Activated CD8-positive, alpha-beta memory T cell treated with anti-CD3 and anti-CD28 coated beads, Interleukin-2, amount 50 U/mL, for 1 hour (primary cell): ENCODE measurements around the gene RAP1A.

Experiments used
- DNase-seq: peaks from one replicate; pipeline ENCODE4 v3.0.0-alpha.2; 2020; ENCODE audit errors: extremely low read depth

Gene RAP1A

DNA sequence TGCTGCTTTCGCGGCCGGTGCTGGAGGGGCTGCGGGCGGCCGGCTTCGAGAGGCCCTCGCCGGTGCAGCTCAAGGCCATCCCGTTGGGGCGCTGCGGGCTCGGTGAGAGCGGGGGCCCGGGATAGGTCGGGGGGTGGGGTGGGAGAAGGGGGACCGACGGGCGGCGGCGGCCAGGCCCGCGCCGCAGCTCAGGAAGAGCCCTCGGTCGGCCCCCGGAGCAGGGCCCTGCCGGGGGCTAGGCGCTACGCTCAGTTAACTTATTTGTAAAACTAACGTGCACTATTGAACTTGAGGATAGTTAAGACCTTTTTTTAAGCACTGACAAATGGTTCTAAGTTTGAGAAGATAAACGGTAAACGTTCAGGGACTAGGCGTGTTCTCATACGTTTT, 136.5 kb downstream of the RAP1A start:
- DNase-seq: no peak

DNA sequence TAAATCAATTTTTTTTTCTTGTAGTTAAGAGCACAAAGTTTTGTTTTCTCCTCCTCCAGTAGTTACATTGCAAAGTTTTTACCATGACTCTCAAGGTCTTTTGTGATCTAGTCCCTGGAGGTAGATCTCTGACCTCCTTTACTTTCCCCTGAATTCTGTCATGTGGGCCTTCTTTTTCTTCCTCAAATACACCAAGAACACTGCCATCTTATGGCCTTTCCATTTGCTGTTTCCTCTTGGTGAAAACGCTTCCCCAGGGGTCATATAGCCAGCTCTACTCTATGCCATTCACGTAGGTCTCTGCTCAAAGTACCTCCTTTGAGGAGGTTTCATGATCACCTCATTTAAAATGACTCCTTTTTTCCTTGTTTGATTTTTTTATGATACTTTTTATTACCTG, 138.8 kb downstream of the RAP1A start:
- DNase-seq: no peak

DNA sequence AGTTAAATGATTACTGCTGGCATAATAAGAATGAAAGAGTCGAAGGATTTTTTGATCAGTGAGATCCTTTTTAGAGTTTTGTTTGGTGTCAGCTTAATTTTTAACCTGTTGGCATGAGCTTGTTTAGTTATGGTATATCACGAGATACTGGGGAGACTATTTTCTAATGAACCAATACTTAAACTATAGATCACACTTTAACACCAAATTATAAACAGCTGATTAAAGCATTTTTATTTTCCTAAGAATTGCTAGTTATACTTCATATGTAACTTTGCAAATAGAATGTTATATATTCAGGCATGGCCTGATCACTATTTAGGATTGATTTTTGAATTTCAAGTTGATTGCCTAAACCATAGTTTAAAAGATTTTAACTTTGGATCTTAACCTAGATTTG, 142.1 kb downstream of the RAP1A start:
- no peak for DNase-seq

DNA sequence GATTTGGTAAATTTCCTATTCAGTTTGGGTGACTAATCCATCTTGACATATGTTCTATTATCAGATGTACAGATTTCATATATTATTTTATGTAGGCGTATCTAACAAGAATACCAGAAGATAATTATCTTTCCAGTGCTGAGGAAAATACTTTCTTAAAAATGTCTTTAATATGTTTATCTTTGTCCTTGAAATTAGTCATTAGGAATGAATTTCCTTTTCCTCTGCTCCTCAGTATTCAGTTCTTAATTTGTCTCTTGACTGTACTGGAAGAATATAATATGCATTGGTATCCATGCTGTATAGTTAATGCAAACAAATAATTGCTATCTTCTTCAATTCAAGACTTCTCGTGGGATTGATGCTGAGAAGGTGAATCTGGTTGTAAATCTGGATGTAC, 142.7 kb downstream of the RAP1A start:
- DNase-seq: no peak
